Upper lobe of left lung (tissue), 6 donors: ENCODE results near the gene TRPM8. TPM values are rescaled to one million over a fixed set of nuclear protein-coding genes. Genes with fewer than 3 reads are reported as not detected.
A peak's percentile ranks its signal among the peaks of the same experiment; 100 is the strongest.

ENCODE experiments used
- ATAC-seq, 2 donors: fragments of 200-7000 bp; cut with Tn5 transposase; one replicate each; pipeline ENCODE4 v1.9.1; 2022; ENCODE audit warnings: mild to moderate bottlenecking in 2 of 2, moderate library complexity in 2 of 2; ENCODE audit not compliant: low FRiP score in 2 of 2
- DNase-seq, 2 donors: peaks; one replicate each; pipeline ENCODE4 v3.0.0-alpha.2; 2019 to 2020
- H3K27ac ChIP-seq, 4 donors: fragments of 200-600 bp; sonication (generic); one replicate each; pipeline ENCODE4 v1.5.1; 2016 to 2019
- H3K27me3 ChIP-seq, 4 donors: fragments of 200-600 bp; sonication (generic); one replicate each; pipeline ENCODE4 v1.5.1; 2017 to 2019
- H3K36me3 ChIP-seq, 4 donors: fragments of 200-600 bp; sonication (generic); one replicate each; pipeline ENCODE4 v1.5.1; 2016 to 2019
- H3K4me1 ChIP-seq, 4 donors: fragments of 200-600 bp; sonication (generic); one replicate each; pipeline ENCODE4 v1.5.1; 2018 to 2019
- H3K4me3 ChIP-seq, 4 donors: fragments of 200-600 bp; sonication (generic); one replicate each; pipeline ENCODE4 v1.5.1; 2017 to 2019; ENCODE audit warnings: mild to moderate bottlenecking in 2 of 4, moderate library complexity in 1 of 4
- H3K9me3 ChIP-seq, 4 donors: fragments of 200-600 bp; sonication (generic); one replicate each; pipeline ENCODE4 v1.5.1; 2018 to 2019
- CTCF ChIP-seq, 6 experiments: fragments of 450-650 bp in 4 of 6; fragments of 200-600 bp in 2 of 6; sonication (generic) in 2 of 6; IDR thresholded peaks; one replicate each; pipeline ENCODE4 v1.5.1; 2016 to 2019; ENCODE audit warnings: antibody characterized with exemption in 6 of 6
- EP300 ChIP-seq, 4 donors: sonication (generic); formaldehyde crosslinking; IDR thresholded peaks; one replicate each; pipeline ENCODE4 v1.5.1; 2017; ENCODE audit warnings: antibody characterized with exemption in 4 of 4, control low read depth in 2 of 4
- POLR2A ChIP-seq, 4 donors: fragments of 450-650 bp; IDR thresholded peaks; one replicate each; pipeline ENCODE4 v1.5.1; 2016 to 2017; ENCODE audit warnings: antibody characterized with exemption in 4 of 4, mild to moderate bottlenecking in 2 of 4
- POLR2AphosphoS5 ChIP-seq, 2 donors: sonication (generic); formaldehyde crosslinking; IDR thresholded peaks; one replicate each; pipeline ENCODE4 v1.5.1; 2017; ENCODE audit warnings: antibody characterized with exemption in 2 of 2
- WGBS, 2 donors: methylation state at CpG; one replicate each; pipeline ENCODE4 v1.1.5; 2017 to 2018; 5-methylcytosine and 5-hydroxymethylcytosine counted together
- total RNA-seq, 6 donors: library from RNA; depleted of rRNA in 4 of 6; stranded (reverse); fragments of >200 nt in 4 of 6; gene quantifications; one replicate each; pipeline versions ENCODE4 v1.1.0 to v1.2.1, GENCODE V29; 2016 to 2021
- donor health status: DM: no; HTN: no; CAD: no; lungs with moderate emphysema.
- donor health status: DM: no; HTN: yes; CAD: no; lungs with severe emphysema.

Gene TRPM8
- total RNA-seq, 6 donors from 2014 or later: 0.17 to 0.30 TPM; not detected in 4

GRCh38 chr2:234044157-234044556 is 127.0 kb downstream of the TRPM8 start:
- H3K36me3 ChIP-seq: no peaks in the 10 kb centered on the region
- no peaks in the 10 kb centered on the region for H3K9me3 ChIP-seq
- H3K4me1 ChIP-seq: no peaks in the 10 kb centered on the region
- DNase-seq (no peak), ATAC-seq (peak in 1 of 2 donors; percentile 42)
- no peak overlapping the region for H3K27ac ChIP-seq
- WGBS, 2 donors: 44 to 51% methylated on average over 1 of the region's 1 CpG
- no peak for TF ChIP-seq CTCF (IDR thresholded peaks at IDR 0.05)
- TF ChIP-seq POLR2A (IDR thresholded peaks at IDR 0.05): no peak
- TF ChIP-seq POLR2AphosphoS5 (IDR thresholded peaks at IDR 0.05): no peak
- no peak for TF ChIP-seq EP300 (IDR thresholded peaks at IDR 0.05)
- H3K27me3 ChIP-seq: no peaks in the 10 kb centered on the region
- no peak overlapping the region for H3K4me3 ChIP-seq

GRCh38 chr2:234046521-234046920 is 129.3 kb downstream of the TRPM8 start:
- no peak overlapping the region for H3K27ac ChIP-seq
- H3K27me3 ChIP-seq: no peaks in the 10 kb centered on the region
- no peak for DNase-seq
- no peaks in the 10 kb centered on the region for H3K36me3 ChIP-seq
- no peak for ATAC-seq
- H3K9me3 ChIP-seq: no peaks in the 10 kb centered on the region
- TF ChIP-seq POLR2AphosphoS5 (IDR thresholded peaks at IDR 0.05) (no peak), CTCF (IDR thresholded peaks at IDR 0.05) (no peak), EP300 (IDR thresholded peaks at IDR 0.05) (no peak), POLR2A (IDR thresholded peaks at IDR 0.05) (no peak)
- WGBS, 2 donors: 84 to 86% methylated on average over 3 of the region's 3 CpGs
- H3K4me3 ChIP-seq: no peak overlapping the region
- no peaks in the 10 kb centered on the region for H3K4me1 ChIP-seq

GRCh38 chr2:234047361-234047760 is 130.2 kb downstream of the TRPM8 start:
- ATAC-seq (no peak), DNase-seq (no peak)
- no peak overlapping the region for H3K27ac ChIP-seq
- no peaks in the 10 kb centered on the region for H3K9me3 ChIP-seq
- no peak overlapping the region for H3K4me3 ChIP-seq
- no peaks in the 10 kb centered on the region for H3K4me1 ChIP-seq
- no peaks in the 10 kb centered on the region for H3K36me3 ChIP-seq
- TF ChIP-seq CTCF (IDR thresholded peaks at IDR 0.05) (no peak), EP300 (IDR thresholded peaks at IDR 0.05) (no peak), POLR2A (IDR thresholded peaks at IDR 0.05) (no peak), POLR2AphosphoS5 (IDR thresholded peaks at IDR 0.05) (no peak)
- H3K27me3 ChIP-seq: no peaks in the 10 kb centered on the region

GRCh38 chr2:234048049-234048448 is 130.9 kb downstream of the TRPM8 start:
- no peak for TF ChIP-seq POLR2AphosphoS5 (IDR thresholded peaks at IDR 0.05)
- DNase-seq: no peak

GRCh38 chr2:234050455-234051135 is 133.4 kb downstream of the TRPM8 start, which contains the start of gene SPP2:
Gene SPP2 (plus strand): TSS chr2:234050702. CDS start chr2:234050787, 85 bp downstream.
- 88 to 91% methylated on average over 9 of the region's 9 CpGs for WGBS, 2 donors
- Histone ChIP-seq H3K27ac (no peak within 1 kb of the TSS), H3K27me3 (no peaks in the 10 kb centered on the region), H3K4me3 (no peak within 1 kb of the TSS), H3K9me3 (no peaks in the 10 kb centered on the region), H3K4me1 (no peaks in the 10 kb centered on the region), H3K36me3 (no peaks in the 10 kb centered on the region)
- ATAC-seq (no peak), DNase-seq (no peak)
- no peak for TF ChIP-seq CTCF (IDR thresholded peaks at IDR 0.05)

More at GRCh38 chr2:234048049-234048448, 130.9 kb downstream of the TRPM8 start:
- Histone ChIP-seq H3K27ac (no peak overlapping the region), H3K27me3 (no peaks in the 10 kb centered on the region), H3K4me1 (no peaks in the 10 kb centered on the region), H3K9me3 (no peaks in the 10 kb centered on the region), H3K4me3 (no peak overlapping the region), H3K36me3 (no peaks in the 10 kb centered on the region)
- 57 to 60% methylated on average over 4 of the region's 4 CpGs for WGBS, 2 donors
- ATAC-seq: no peak
